ENCODE results near the gene SERPINA1.

GRCh38 chr14:94373708-94374107, 14.7 kb downstream of the SERPINA1 start:
- TF ChIP-seq NR2C2 (CRISPR knock-in tag; IDR thresholded peaks at IDR 0.05) (no peak), NR1H2 (CRISPR knock-in tag; IDR thresholded peaks at IDR 0.05) (no peak), CTCF (IDR thresholded peaks at IDR 0.05) (no peak), PRDM15 (CRISPR knock-in tag; IDR thresholded peaks at IDR 0.05) (no peak), TCF7 (CRISPR knock-in tag; IDR thresholded peaks at IDR 0.05; ENCODE audit: low read depth) (no peak), ZNF425 (CRISPR knock-in tag; conservative IDR thresholded peaks at IDR 0.05) (no peak), TP53 (CRISPR knock-in tag; IDR thresholded peaks at IDR 0.05) (no peak), ATF1 (CRISPR knock-in tag; IDR thresholded peaks at IDR 0.05) (no peak), TEAD4 (CRISPR knock-in tag; IDR thresholded peaks at IDR 0.05) (no peak), PREB (CRISPR knock-in tag; IDR thresholded peaks at IDR 0.05; ENCODE audit: borderline replicate concordance) (no peak), AFF4 (CRISPR knock-in tag; IDR thresholded peaks at IDR 0.05; ENCODE audit: borderline replicate concordance) (no peak), SMAD3 (CRISPR knock-in tag; IDR thresholded peaks at IDR 0.05; ENCODE audit: borderline replicate concordance) (no peak)
